GM19240 (cell line): ENCODE data around the gene TRPM6.

Experiments
- DNase-seq: peaks from one replicate; pipeline ENCODE4 v3.0.0; 2011; ENCODE audit warnings: low spot score; ENCODE audit not compliant: insufficient read length

TRPM6 gene

DNA sequence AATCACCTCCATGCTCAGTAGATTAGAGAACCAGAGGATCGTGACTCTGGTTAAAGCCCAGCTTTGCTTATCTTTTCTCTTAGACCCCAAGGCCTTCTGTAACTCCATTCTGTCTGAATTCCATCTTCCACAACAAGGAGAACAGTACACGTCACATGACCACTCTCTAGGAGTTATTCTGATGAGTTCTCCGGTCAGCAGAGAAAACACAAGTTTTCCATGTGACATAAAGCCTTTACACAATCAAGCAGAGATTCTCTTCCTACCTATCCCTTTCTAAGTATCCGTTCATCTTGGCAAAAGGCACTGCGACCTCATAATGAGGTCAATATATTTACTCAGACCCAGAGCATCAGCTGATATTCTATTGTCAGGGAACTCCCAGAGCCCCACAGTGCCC is 112.3 kb downstream of the TRPM6 start:
- no peak for DNase-seq

GRCh38 chr9:74773886-74774479 is 113.7 kb downstream of the TRPM6 start:
- no peak for DNase-seq

DNA sequence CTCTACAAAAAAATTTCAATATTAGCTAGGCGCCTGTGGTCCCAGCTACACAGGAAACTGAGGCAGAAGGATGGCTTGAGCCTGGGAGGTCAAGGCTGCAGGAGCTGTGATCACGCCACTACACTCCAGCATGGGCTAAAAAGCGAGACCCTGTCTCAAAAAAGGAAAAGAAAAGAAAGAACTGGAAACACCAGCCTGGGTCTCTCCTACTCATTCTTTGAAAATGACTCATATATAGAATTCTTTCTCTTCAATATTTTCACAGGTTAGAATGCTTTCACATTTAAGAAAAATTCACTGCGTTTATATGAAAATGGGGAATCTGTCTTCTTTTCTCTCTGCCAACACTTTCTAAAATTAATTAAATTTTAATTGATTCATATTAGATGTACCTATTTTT is 115.6 kb downstream of the TRPM6 start:
- DNase-seq = no peak

GRCh38 chr9:74771672-74772071 is 116.0 kb downstream of the TRPM6 start:
- no peak for DNase-seq

GRCh38 chr9:74771262-74771585 is 116.5 kb downstream of the TRPM6 start:
- DNase-seq = no peak

- no peak for DNase-seq
Observed at GRCh38 chr9:74770508-74771261, 117.0 kb downstream of the TRPM6 start.

GRCh38 chr9:74765481-74765971 is 122.2 kb downstream of the TRPM6 start:
- DNase-seq = no peak

GRCh38 chr9:74762950-74763349 is 124.8 kb downstream of the TRPM6 start:
- DNase-seq = no peak

- DNase-seq = no peak
Observed at GRCh38 chr9:74760031-74760700, 127.6 kb downstream of the TRPM6 start.

GRCh38 chr9:74755999-74756398 is 131.7 kb downstream of the TRPM6 start:
- DNase-seq = no peak

DNA sequence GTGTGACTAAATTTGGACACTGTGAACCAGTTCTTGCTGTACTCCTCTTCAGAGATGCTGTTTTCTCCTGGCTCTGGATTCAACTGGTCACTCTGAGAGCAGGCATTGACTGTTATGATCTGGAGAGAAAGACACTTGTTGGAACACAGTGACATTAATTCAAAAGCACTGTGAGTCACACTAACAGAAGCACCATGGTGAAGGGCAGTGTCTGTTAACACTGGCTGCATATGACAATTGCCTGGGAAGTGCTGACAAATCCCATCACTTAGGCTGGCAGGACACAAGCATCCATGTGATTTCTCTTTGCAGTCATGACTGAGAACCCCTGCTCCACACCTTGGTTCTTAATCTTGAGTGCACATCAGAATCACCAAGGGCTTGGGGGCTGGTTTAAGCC is 132.4 kb downstream of the TRPM6 start:
- no peak for DNase-seq

DNA sequence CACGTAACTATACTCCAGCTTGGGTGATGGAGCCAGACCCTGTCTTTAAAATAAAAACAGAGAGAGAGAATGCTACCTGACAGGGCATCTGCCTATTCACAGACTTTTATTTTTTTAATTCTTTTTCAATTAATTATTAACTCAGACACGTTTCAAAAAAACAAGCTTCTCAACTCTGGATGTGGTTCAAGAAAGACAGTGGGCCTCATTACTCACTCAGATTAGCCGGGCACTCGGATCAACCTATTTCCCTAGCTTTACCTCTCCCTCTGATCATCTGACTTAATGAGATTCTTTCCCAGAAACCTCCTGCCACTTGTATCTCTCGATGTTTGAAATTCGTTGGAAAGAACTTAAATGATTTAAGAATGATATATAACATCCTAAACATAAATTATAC is 134.1 kb downstream of the TRPM6 start:
- no peak for DNase-seq

DNA sequence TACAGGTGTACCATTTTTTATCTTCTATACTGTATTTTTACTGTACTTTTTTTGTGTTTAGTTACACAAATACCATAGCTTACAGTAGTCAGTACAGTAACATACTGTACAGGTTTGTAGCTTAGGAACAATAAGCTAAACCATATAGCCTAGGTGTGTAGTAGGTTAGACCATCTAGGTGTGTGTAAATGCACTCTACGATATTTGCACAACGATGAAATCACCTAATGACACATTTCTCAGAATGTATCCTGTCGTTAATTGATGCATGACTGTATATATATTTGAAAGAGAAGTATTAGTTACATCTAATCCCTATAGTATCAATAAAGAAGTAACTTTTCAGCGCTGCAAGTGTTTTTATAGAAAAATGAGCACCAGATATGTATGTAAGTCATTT is 138.8 kb downstream of the TRPM6 start:
- no peak for DNase-seq

DNA sequence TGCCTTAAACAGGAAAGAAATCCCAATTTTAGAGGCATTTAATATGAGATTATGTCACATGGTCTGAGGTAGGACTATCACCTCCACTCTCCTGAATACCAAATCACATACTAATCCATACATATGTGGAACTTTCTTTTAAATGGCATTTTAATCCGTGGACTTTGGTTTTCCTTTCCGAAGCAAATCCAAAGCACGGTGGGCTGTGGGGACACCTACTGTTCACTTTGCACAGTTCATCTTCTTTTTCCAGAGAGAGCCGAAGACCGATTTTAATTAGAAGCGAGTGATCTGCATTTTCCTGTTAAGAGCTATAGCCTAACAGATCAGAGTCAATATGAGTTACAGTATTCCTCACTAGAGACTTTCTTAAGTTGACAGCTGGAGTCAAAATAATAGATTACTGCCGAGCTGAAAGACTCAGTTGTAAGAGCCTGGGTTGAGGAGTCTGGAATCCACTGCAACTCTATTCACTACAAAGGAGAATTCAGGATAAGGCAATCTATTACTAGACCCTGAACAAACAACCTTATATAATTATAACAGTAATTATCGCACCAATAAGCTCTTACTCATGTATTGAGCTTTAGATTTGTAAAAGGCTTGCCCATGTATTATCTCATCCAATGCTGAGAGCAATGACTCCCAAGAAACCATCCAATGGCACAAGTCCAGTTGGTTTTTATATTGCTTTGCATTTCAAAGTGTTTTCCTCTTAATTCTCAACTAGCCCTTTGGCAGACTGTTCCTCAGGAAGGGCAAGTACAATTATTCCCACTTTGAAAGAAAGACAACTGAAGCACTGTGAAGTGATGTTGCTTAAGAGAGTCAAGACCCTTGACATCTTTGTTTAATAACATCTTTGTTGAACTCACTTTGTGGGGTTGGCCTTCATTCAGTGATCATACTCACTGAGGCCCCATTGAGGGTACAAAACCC is 144.7 kb downstream of the TRPM6 start:
- DNase-seq = no peak

GRCh38 chr9:74742191-74742790 is 145.4 kb downstream of the TRPM6 start:
- DNase-seq = no peak

- no peak for DNase-seq
Observed at GRCh38 chr9:74736646-74737045, 151.1 kb downstream of the TRPM6 start.

GRCh38 chr9:74735761-74736160 is 152.0 kb downstream of the TRPM6 start:
- no peak for DNase-seq

- DNase-seq = no peak
Observed at GRCh38 chr9:74729136-74729695, 158.5 kb downstream of the TRPM6 start.

- no peak for DNase-seq
Observed at GRCh38 chr9:74728176-74728575, 159.5 kb downstream of the TRPM6 start.

DNA sequence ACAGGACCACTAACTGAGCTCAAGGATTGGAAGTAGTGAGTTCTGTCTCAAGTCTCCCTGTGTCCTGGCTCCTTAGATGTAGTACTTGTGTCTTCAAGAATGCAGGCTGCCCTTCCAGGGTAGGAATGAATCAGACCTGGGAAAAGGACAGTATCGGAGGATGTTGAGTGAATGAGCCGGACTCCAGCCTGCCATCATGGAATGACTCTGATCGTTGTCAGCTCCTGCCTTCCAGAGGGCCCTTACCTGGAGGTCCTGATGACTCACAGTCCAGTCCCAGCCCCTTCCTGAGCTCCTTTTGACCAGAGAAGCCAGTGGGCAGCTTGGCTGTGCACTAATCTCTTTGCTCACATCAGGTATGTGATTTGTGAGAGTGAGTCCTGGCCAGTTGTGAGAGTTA is 161.1 kb downstream of the TRPM6 start:
- no peak for DNase-seq

- DNase-seq = no peak
Observed at GRCh38 chr9:74724317-74724716, 163.4 kb downstream of the TRPM6 start.
